PC-9 (cell line): ENCODE data around the gene MRPL54.

Experiments
- EZH2 ChIP-seq: fragments of 200-600 bp; sonication (generic); IDR thresholded peaks from 2 replicates; pipeline ENCODE4 v1.8.0; 2017; ENCODE audit warnings: antibody characterized with exemption, low read depth
- TF ChIP-seq, protein P1 (sequence below): fragments of 200-600 bp; sonication (generic); conservative IDR thresholded peaks from 2 replicates; pipeline ENCODE4 v1.6.1; 2017; ENCODE audit warnings: mixed run types, antibody characterized with exemption, mild to moderate bottlenecking, moderate library complexity

DNA sequence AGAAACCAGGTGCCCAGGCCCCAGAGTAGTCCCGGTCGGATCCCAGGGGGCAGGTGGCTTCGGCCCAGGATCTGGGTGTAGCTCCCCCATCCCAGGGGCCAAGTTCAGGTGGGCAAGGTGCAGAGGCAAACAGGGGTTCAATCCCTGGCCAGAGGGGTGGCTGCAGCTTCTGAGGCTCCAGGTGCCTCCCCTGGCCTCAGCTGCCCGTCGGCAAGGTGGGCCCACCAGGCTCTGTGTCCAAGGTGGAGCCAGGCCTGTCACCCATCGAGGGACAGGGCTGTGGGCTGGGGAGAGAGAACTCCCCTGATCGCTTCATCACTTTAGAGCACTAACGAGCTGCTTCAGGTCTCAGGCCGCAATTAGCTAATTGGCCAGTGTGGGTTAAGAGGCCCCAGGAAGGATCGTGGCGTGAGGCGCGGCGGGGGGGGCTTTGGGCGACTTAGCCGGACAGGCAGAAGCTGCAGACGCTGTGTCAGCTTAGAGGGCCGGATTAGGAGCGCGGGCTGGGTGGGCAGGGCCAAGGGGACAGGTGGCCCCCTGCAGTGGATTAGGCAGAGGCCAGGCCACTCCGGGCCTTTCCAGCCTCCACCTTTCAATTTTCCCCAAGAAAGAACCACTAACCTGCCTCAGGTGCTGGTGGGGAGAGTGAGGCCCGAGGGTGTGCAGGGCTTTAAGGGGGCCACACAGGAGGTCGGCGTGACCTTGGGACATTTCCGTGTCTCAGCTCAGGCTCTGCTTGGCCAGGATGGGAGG is 12.3 kb downstream of the MRPL54 start:
- TF ChIP-seq, protein P1, sequence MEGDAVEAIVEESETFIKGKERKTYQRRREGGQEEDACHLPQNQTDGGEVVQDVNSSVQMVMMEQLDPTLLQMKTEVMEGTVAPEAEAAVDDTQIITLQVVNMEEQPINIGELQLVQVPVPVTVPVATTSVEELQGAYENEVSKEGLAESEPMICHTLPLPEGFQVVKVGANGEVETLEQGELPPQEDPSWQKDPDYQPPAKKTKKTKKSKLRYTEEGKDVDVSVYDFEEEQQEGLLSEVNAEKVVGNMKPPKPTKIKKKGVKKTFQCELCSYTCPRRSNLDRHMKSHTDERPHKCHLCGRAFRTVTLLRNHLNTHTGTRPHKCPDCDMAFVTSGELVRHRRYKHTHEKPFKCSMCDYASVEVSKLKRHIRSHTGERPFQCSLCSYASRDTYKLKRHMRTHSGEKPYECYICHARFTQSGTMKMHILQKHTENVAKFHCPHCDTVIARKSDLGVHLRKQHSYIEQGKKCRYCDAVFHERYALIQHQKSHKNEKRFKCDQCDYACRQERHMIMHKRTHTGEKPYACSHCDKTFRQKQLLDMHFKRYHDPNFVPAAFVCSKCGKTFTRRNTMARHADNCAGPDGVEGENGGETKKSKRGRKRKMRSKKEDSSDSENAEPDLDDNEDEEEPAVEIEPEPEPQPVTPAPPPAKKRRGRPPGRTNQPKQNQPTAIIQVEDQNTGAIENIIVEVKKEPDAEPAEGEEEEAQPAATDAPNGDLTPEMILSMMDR: no peak
- TF ChIP-seq EZH2: no peak
